ENCODE results near the gene TRNP1. TPM values are rescaled to one million over a fixed set of nuclear protein-coding genes. Genes with fewer than 3 reads are reported as not detected.

Gene TRNP1
- total RNA-seq, 1 experiment from 2014 or later: 18.9 TPM

GRCh38 chr1:27025718-27026117 lies 32.2 kb downstream of the TRNP1 start:
- DNase-seq (ENCODE audit: low read depth): no peak

DNA sequence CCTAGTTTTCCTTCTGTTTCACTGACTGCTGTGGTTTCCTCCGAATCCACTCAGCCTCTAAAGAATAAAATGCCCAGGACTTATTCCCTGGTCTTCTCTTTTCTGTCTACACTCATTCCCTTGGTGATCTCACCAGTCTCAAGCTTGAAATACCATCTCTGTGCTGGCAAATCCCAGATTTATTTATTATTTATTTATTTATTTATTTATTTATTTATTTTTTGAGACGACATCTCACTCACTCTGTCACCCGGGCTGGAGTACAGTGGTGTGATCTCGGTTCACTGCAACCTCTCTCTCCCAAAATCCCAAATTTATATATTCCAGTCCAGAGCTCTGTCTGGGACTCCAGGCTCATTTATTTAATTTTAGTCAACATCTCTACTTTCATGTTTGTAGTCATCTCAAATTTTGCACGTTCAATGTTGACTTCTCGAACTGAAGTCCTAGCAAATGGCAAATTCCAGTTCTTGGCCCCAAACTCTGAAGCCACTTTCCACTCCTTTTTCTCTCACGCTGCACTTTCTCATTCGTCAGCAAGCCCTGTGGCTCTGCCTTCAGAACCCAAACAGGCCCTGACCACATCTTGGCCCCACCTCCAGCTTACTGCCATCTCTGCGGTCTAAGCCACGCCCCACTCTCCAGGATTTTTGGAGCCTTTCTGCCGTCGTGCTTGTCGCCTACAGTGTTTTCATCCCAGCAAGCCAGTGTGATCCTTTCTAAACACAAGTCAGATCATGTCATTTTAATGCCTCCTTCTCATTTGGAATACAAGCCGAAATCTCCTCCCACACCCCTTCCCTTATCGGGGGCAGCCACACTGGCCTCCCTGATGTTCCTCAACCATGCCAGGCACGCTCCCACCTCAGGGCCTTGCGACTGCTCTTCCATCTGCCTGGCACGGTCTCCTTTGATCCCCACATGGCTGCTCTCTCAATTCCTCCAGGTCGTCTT lies 33.4 kb downstream of the TRNP1 start:
- DNase-seq (ENCODE audit: low read depth): peak; percentile 50

GRCh38 chr1:27027575-27028250 lies 34.2 kb downstream of the TRNP1 start:
- DNase-seq (ENCODE audit: low read depth): no peak

GRCh38 chr1:27029517-27029916 lies 36.0 kb downstream of the TRNP1 start:
- DNase-seq (ENCODE audit: low read depth): no peak

- DNase-seq (ENCODE audit: low read depth): peak; percentile 41
Observed at GRCh38 chr1:27031235-27032118, 38.0 kb downstream of the TRNP1 start.

GRCh38 chr1:27032119-27032461 lies 38.6 kb downstream of the TRNP1 start:
- DNase-seq (ENCODE audit: low read depth): no peak

DNA sequence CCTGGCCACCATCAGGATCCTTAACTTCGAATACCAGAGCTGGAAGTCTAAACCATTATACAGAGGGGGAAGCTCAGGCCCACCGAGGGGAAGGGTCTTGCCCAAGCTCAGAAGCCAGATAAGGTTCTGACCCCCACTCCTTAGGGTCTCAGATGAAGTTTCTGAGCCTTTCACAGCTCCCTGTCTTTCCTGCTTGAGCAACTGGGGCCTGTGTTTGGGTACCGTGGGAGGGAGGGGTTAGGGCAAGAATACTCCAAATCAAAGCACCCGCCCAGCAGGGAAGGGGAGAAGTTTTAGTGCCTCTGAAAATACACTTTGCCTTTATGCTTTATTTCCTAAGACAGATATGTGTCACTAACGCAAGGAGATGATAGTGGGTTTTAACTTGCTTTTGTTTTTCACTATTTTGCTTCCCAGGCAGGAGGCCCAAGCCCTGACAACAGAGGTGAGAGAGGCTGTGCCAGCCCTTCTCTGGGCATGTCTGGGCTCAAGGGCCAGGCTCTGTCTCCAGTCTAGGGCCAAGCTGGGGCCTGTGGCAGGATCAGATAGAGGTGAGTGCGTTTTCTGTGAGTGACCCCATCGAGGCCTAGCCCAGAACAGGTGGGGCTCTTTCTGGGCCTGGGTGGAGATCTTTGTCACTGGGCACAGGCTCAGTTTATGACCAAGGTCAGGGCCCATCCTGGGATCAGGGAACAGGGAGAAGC lies 39.7 kb downstream of the TRNP1 start:
- DNase-seq (ENCODE audit: low read depth): no peak

- no peak for DNase-seq (ENCODE audit: low read depth)
Observed at GRCh38 chr1:27035344-27035743, 41.9 kb downstream of the TRNP1 start.

DNA sequence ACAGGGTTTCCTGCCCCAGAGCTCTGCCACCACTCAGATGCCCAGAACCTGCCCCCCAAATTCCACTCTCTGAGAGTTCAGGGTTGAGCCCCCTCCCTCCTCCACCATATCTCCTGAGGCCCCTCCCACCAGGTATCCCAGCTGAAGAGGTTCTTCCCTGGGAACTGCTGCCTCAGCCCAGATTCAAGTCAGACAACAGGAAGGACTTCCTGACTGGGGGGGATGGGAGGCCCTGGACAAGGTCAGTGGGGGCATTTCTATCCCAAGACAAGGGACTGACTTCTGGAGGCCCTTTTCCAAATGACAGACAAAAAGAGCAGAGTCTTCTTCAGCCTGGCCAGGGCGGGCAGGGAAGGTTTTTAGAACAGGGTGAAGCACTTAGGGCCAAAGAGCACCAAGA lies 43.2 kb downstream of the TRNP1 start:
- no peak for DNase-seq (ENCODE audit: low read depth)

DNA sequence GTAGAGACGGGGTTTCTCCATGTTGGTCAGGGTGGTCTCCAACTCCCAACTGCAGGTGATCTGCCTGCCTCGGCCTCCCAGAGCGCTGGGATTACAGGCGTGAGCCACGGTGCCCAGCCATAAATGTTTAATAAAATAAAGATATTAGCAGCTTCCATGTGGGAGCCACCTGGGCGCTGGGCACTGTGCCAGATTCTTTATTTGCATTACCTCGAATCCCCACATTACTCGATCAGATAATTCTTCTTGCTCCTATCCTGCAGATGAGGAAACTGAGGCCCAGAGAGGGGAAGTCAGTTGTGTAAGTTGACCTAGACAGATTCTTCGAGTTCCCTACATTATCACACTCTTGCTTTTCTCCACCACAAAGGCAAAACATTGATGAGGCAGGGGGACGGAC lies 44.0 kb downstream of the TRNP1 start:
- no peak for DNase-seq (ENCODE audit: low read depth)

GRCh38 chr1:27038020-27038419 lies 44.5 kb downstream of the TRNP1 start:
- no peak for DNase-seq (ENCODE audit: low read depth)

DNA sequence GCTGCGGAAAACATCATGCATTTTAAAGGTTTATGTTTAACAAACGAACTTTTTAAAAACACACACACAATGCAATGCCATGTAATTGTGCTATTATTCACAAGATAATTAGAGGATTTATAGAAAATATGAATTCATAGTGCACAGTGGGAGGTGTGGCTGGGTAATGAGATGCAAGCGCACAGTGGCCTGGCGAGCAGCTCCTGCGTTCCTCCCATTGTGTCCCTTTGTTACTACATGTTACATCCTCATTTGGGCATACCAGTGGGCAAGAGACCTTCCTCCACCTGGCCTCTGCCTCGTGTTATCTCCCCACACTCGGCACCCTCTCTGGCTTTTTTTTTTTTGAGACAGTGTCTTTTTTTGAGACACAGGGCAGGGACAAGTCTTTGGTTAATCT lies 49.2 kb downstream of the TRNP1 start:
- no peak for DNase-seq (ENCODE audit: low read depth)

GRCh38 chr1:27044613-27045151 lies 51.2 kb downstream of the TRNP1 start:
- DNase-seq (ENCODE audit: low read depth): peak; percentile 75

GRCh38 chr1:27045973-27046558 lies 52.6 kb downstream of the TRNP1 start:
- peak; percentile 76 for DNase-seq (ENCODE audit: low read depth)

DNA sequence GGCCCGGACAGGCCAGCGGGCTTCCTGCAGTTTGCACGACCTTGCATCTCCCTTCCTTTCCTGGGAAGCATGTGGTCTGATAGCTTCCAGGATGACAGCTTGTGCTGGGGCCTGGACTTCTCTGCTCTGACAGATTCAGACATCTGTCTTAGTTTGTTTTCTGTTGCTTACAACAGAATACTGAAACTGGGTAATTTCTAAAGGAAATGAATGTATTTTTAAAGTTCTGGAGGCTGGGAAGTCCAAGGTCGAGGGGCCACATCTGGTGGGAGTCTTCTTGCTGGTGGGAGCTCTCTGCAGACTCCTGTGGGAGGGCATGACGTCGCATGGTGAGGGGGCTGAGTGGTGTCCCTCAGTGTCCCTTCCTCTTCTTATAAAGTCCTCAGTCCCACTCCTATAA lies 54.4 kb downstream of the TRNP1 start:
- DNase-seq (ENCODE audit: low read depth): no peak

- no peak for DNase-seq (ENCODE audit: low read depth)
Observed at GRCh38 chr1:27049100-27049499, 55.6 kb downstream of the TRNP1 start.

DNA sequence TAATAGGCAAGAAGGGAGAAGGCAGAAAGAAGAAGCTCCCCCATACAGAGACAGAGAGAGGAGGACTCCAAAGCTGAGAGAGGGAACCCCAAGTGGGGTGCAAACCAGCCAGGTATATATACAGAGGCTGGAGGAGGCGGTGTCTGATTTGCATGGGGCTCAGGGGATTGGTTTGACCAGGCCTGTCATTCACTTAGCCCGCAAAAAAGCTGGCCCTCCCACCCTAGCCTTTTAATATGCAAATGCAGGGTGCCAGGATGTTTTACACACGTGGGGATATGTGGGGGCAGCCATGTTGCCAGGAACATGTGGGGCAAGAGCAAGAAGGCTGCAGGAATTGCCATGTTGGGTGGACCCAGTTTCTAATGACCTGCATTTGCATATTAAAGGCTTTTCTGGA lies 56.1 kb downstream of the TRNP1 start:
- no peak for DNase-seq (ENCODE audit: low read depth)
